ENCODE measurements around the gene TMOD3.
A peak's percentile ranks its signal among the peaks of the same experiment; 100 is the strongest.
"Not testable (repeated sequence)": the region's sequence is repeated elsewhere in the genome, so short reads cannot be mapped to it uniquely, and the experiment has no call there.

Gene TMOD3

DNA sequence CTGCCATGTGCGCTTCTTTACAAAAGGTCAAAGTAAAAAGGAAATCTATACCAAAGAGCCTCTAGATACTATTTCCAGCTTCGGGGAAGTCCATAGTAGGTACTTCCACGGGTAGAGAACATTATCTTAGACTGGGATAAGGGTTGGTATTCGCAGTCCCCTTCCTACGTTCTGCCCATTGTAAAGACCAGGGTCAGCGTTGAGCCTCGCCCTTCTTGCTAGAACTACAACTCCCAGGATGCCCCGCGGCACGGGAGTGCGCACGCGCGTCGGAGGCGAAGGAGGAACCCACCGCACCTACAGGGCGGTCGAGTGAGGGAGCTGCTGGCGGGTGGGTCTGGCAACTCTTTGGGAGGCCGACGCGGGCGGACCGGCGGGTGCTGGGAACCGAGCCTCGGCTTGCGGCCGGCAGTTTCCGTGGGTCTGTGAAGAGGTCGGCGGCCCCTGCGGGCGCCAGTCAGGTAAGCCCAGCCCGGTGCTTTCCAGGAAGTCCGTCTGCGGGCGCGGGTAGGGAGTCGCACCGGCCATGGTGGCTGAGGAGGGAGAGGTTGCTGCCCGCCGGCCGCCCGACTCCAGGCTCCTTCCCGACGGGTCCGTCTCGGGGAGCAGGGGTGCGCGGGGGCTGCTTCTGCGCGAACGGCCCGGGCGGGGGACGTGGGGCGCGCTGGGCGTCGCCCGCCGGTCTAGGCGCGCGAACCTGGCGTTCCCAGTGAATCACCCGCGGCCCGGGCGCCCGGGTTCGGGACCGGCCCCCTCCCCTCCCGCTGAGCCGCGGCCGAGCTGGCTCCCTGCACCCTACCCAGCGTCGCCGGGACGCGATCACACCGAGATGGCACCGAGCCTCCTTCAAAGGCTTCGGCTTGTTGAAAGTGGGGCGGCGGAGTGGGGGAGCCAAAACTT is at the start of gene TMOD3:
TMOD3 (plus strand) TSS at position 278 of the 900 bp plus-strand sequence. CDS start 33,232 bp downstream, outside the sequence.
- H3K4me3 ChIP-seq (ENCODE audit: low read depth, low read length) = peak within 1 kb of the TSS; percentile 61
- in situ Hi-C loops (cut with HindIII; ENCODE audit: low sequenced_read_pairs) = no loop called here
- TF ChIP-seq CTCF (IDR thresholded peaks at IDR 0.05; ENCODE audit: low read depth, low read length) = no peak
- DNase-seq (ENCODE audit: low read depth, low spot score) = peak; percentile 92

DNA sequence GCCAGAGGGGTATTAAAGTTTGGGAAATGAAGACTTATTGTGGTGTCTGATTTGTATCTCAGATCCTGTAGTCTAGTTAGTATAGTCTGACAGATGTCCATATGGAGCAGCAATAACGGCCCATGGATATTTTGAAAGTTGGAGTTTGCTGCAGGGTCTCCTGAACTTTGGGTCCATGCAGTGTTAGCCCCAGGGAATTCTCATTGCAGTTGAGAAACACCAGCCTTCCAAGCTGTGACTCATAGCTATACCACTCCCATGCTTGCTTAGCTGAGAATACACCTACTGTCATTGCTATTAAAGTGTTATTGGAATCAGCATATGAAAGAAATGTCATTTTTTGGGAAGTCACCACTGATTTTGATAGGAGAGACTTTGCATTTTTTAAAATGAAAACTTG is 48.8 kb upstream of the TMOD3 start:
- no peak overlapping the region for H3K4me3 ChIP-seq (ENCODE audit: low read depth, low read length)
- in situ Hi-C loops (cut with HindIII; ENCODE audit: low sequenced_read_pairs) = no loop called here
- DNase-seq (ENCODE audit: low read depth, low spot score) = no peak
- TF ChIP-seq CTCF (IDR thresholded peaks at IDR 0.05; ENCODE audit: low read depth, low read length) = no peak

DNA sequence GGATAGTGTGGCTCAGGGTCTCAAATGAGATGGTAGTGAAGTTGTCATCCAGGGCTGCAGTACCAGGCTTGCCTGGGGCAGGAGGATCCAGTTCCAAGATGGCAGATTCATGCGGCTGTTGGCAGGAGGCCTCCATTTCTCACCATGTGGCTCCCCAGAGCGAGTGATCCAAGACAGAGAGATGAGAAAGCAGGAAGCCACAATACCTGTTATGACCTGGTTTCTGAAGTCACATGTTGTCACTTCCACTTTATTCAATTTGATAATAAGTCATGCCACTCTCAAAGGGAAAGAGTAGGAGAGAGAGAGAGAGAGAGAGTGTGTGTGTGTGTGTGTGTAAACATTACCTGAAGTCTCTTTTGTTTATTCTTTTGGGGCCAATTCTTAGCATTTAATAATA is 47.9 kb upstream of the TMOD3 start:
- DNase-seq (ENCODE audit: low read depth, low spot score) = no peak
- TF ChIP-seq CTCF (IDR thresholded peaks at IDR 0.05; ENCODE audit: low read depth, low read length) = no peak

GRCh38 chr15:51782357-51782896 is 47.0 kb upstream of the TMOD3 start:
- in situ Hi-C loops (cut with HindIII; ENCODE audit: low sequenced_read_pairs) = no loop called here
- no peak overlapping the region for H3K4me3 ChIP-seq (ENCODE audit: low read depth, low read length)
- no peak for DNase-seq (ENCODE audit: low read depth, low spot score)
- peak; percentile 35 for TF ChIP-seq CTCF (IDR thresholded peaks at IDR 0.05; ENCODE audit: low read depth, low read length)

More for the DNA sequence above, 47.9 kb upstream of the TMOD3 start:
- no peak overlapping the region for H3K4me3 ChIP-seq (ENCODE audit: low read depth, low read length)
- in situ Hi-C loops (cut with HindIII; ENCODE audit: low sequenced_read_pairs) = no loop called here

DNA sequence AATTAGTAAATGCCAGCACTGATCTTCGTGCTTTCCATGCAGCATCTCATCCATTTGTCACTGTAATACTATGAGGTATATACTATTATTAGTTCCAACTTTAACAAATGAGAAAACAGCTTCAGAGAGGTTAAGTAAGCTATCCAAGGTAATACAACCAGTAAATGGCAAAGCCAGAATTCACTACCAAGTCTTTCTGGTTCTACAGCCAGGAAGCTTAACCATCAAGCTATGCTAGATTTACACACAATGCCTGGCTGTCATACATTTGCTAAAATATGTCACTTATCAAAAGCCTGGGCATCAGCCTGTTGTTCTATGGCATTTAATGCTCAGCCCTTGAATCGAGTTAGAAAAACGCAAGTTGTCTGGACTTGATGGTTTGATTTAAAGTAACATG is 45.5 kb upstream of the TMOD3 start:
- no peak for DNase-seq (ENCODE audit: low read depth, low spot score)
- no peak overlapping the region for H3K4me3 ChIP-seq (ENCODE audit: low read depth, low read length)
- in situ Hi-C loops (cut with HindIII; ENCODE audit: low sequenced_read_pairs) = no loop called here
- no peak for TF ChIP-seq CTCF (IDR thresholded peaks at IDR 0.05; ENCODE audit: low read depth, low read length)

GRCh38 chr15:51787130-51787529 is 42.3 kb upstream of the TMOD3 start:
- in situ Hi-C loops (cut with HindIII; ENCODE audit: low sequenced_read_pairs) = not testable (repeated sequence)

GRCh38 chr15:51792474-51792873 is 37.0 kb upstream of the TMOD3 start:
- DNase-seq (ENCODE audit: low read depth, low spot score); in situ Hi-C loops (cut with HindIII; ENCODE audit: low sequenced_read_pairs); H3K4me3 ChIP-seq (ENCODE audit: low read depth, low read length): not testable (repeated sequence)

More at GRCh38 chr15:51787130-51787529, 42.3 kb upstream of the TMOD3 start:
- H3K4me3 ChIP-seq (ENCODE audit: low read depth, low read length); DNase-seq (ENCODE audit: low read depth, low spot score): not testable (repeated sequence)

Data from astrocyte of the spinal cord (primary cell).